Neuron (in vitro differentiated cells): ENCODE results near the gene SMLR1.

Experiments
- H2AFZ ChIP-seq: one replicate; pipeline ENCODE4 v1.6.1; 2013; ENCODE audit warnings: low read depth, mild to moderate bottlenecking, inconsistent platforms, low read length, moderate library complexity
- H3K27me3 ChIP-seq: one replicate; pipeline ENCODE4 v1.6.1; 2013; ENCODE audit warnings: low read length; ENCODE audit not compliant: insufficient read depth
- H3K36me3 ChIP-seq: one replicate; pipeline ENCODE4 v1.6.1; 2013; ENCODE audit warnings: low read length; ENCODE audit not compliant: insufficient read depth
- H3K4me1 ChIP-seq: one replicate; pipeline ENCODE4 v1.6.1; 2013; ENCODE audit warnings: low read length; ENCODE audit not compliant: insufficient read depth
- H3K4me3 ChIP-seq: 2 replicates; pipeline ENCODE4 v1.5.1; 2013; ENCODE audit warnings: mild to moderate bottlenecking, low read length, moderate library complexity
- H3K9me3 ChIP-seq: one replicate; pipeline ENCODE4 v1.6.1; 2013; ENCODE audit warnings: low read length

The SMLR1 gene

GRCh38 chr6:130834482-130835251 lies 7.5 kb downstream of the SMLR1 start:
- Histone ChIP-seq H3K4me3 (no peak overlapping the region), H3K9me3 (no peaks in the 10 kb centered on the region), H2AFZ (no peak overlapping the region), H3K27me3 (no peaks in the 10 kb centered on the region), H3K36me3 (no peaks in the 10 kb centered on the region), H3K4me1 (no peaks in the 10 kb centered on the region)

- Histone ChIP-seq H3K4me1 (no peaks in the 10 kb centered on the region), H2AFZ (no peak overlapping the region), H3K9me3 (no peaks in the 10 kb centered on the region), H3K4me3 (no peak overlapping the region), H3K27me3 (no peaks in the 10 kb centered on the region), H3K36me3 (no peaks in the 10 kb centered on the region)
These were observed 8.9 kb downstream of the SMLR1 start for GRCh38 chr6:130836055-130836640.

GRCh38 chr6:130837067-130837466 lies 9.9 kb downstream of the SMLR1 start:
- H3K9me3 ChIP-seq, result no peaks in the 10 kb centered on the region
- H3K27me3 ChIP-seq, result no peaks in the 10 kb centered on the region
- no peaks in the 10 kb centered on the region for H3K36me3 ChIP-seq
- no peak overlapping the region for H2AFZ ChIP-seq
- H3K4me3 ChIP-seq, result no peak overlapping the region
- no peaks in the 10 kb centered on the region for H3K4me1 ChIP-seq

- Histone ChIP-seq H3K9me3 (no peaks in the 10 kb centered on the region), H3K4me3 (no peak overlapping the region), H3K36me3 (no peaks in the 10 kb centered on the region), H3K4me1 (no peaks in the 10 kb centered on the region), H2AFZ (no peak overlapping the region), H3K27me3 (no peaks in the 10 kb centered on the region)
These were observed 11.1 kb downstream of the SMLR1 start for GRCh38 chr6:130838250-130838860.

GRCh38 chr6:130838951-130839350 lies 11.7 kb downstream of the SMLR1 start:
- H2AFZ ChIP-seq, result no peak overlapping the region
- H3K36me3 ChIP-seq, result no peaks in the 10 kb centered on the region
- no peaks in the 10 kb centered on the region for H3K27me3 ChIP-seq
- H3K4me3 ChIP-seq, result no peak overlapping the region
- H3K4me1 ChIP-seq, result no peaks in the 10 kb centered on the region
- no peaks in the 10 kb centered on the region for H3K9me3 ChIP-seq

- Histone ChIP-seq H3K27me3 (no peaks in the 10 kb centered on the region), H3K36me3 (no peaks in the 10 kb centered on the region), H3K4me1 (no peaks in the 10 kb centered on the region), H3K9me3 (no peaks in the 10 kb centered on the region), H2AFZ (no peak overlapping the region), H3K4me3 (no peak overlapping the region)
These were observed 12.2 kb downstream of the SMLR1 start for GRCh38 chr6:130839379-130839778.

- H2AFZ ChIP-seq, result no peak overlapping the region
- no peaks in the 10 kb centered on the region for H3K27me3 ChIP-seq
- H3K9me3 ChIP-seq, result no peaks in the 10 kb centered on the region
- H3K4me3 ChIP-seq, result no peak overlapping the region
- no peaks in the 10 kb centered on the region for H3K4me1 ChIP-seq
- H3K36me3 ChIP-seq, result no peaks in the 10 kb centered on the region
These were observed 12.8 kb downstream of the SMLR1 start for GRCh38 chr6:130840050-130840449.

GRCh38 chr6:130841128-130841728 lies 14.0 kb downstream of the SMLR1 start:
- H3K4me3 ChIP-seq, result no peak overlapping the region
- H2AFZ ChIP-seq, result no peak overlapping the region
- H3K9me3 ChIP-seq, result no peaks in the 10 kb centered on the region
- no peaks in the 10 kb centered on the region for H3K36me3 ChIP-seq
- H3K4me1 ChIP-seq, result no peaks in the 10 kb centered on the region
- no peaks in the 10 kb centered on the region for H3K27me3 ChIP-seq

GRCh38 chr6:130843575-130844320 lies 16.5 kb downstream of the SMLR1 start:
- no peaks in the 10 kb centered on the region for H3K4me1 ChIP-seq
- H3K36me3 ChIP-seq, result no peaks in the 10 kb centered on the region
- H3K27me3 ChIP-seq, result no peaks in the 10 kb centered on the region
- no peak overlapping the region for H2AFZ ChIP-seq
- no peak overlapping the region for H3K4me3 ChIP-seq
- H3K9me3 ChIP-seq, result no peaks in the 10 kb centered on the region

- no peaks in the 10 kb centered on the region for H3K9me3 ChIP-seq
- no peak overlapping the region for H2AFZ ChIP-seq
- H3K36me3 ChIP-seq, result no peaks in the 10 kb centered on the region
- H3K27me3 ChIP-seq, result no peaks in the 10 kb centered on the region
- H3K4me3 ChIP-seq, result no peak overlapping the region
- peaks cover 5% of the 10 kb centered on the region for H3K4me1 ChIP-seq
These were observed 19.3 kb downstream of the SMLR1 start for GRCh38 chr6:130846501-130846900.

- H3K36me3 ChIP-seq, result no peaks in the 10 kb centered on the region
- peaks cover 13% of the 10 kb centered on the region for H3K4me1 ChIP-seq
- H2AFZ ChIP-seq, result no peak overlapping the region
- no peaks in the 10 kb centered on the region for H3K9me3 ChIP-seq
- H3K27me3 ChIP-seq, result no peaks in the 10 kb centered on the region
- no peak overlapping the region for H3K4me3 ChIP-seq
These were observed 20.1 kb downstream of the SMLR1 start for GRCh38 chr6:130847001-130847910.

GRCh38 chr6:130848945-130849344 lies 21.7 kb downstream of the SMLR1 start:
- no peak overlapping the region for H2AFZ ChIP-seq
- H3K36me3 ChIP-seq, result no peaks in the 10 kb centered on the region
- no peaks in the 10 kb centered on the region for H3K9me3 ChIP-seq
- H3K27me3 ChIP-seq, result no peaks in the 10 kb centered on the region
- peaks cover 29% of the 10 kb centered on the region for H3K4me1 ChIP-seq
- H3K4me3 ChIP-seq, result no peak overlapping the region
